Esophagus squamous epithelium (tissue), 5 donors: ENCODE measurements around the gene CELSR1. TPM values are rescaled to one million over a fixed set of nuclear protein-coding genes. Genes with fewer than 3 reads are reported as not detected.
A peak's percentile ranks its signal among the peaks of the same experiment; 100 is the strongest.

Experiments used
- DNase-seq: peaks from one replicate; lab custom pipeline; 2025; lab: John Stamatoyannopoulos, UW
- H3K27ac ChIP-seq, 4 donors: fragments of 200-600 bp; sonication (generic); one replicate each; pipeline ENCODE4 v1.5.1; 2016 to 2019; ENCODE audit warnings: mild to moderate bottlenecking in 1 of 4
- H3K27me3 ChIP-seq, 4 donors: fragments of 200-600 bp; sonication (generic); 1 replicate in 3 of 4; 2 replicates in 1 of 4; pipeline versions ENCODE4 v1.5.1 to v1.6.0; 2017 to 2021; ENCODE audit warnings: antibody characterized with exemption in 1 of 4
- H3K36me3 ChIP-seq, 3 donors: fragments of 200-600 bp; sonication (generic); one replicate each; pipeline ENCODE4 v1.5.1; 2016 to 2019
- H3K4me1 ChIP-seq, 3 donors: fragments of 200-600 bp; sonication (generic); one replicate each; pipeline ENCODE4 v1.5.1; 2017 to 2019
- H3K4me3 ChIP-seq, 4 donors: fragments of 200-600 bp; sonication (generic); 1 replicate in 3 of 4; 2 replicates in 1 of 4; pipeline ENCODE4 v1.5.1; 2016 to 2019; ENCODE audit warnings: mild to moderate bottlenecking in 2 of 4, moderate library complexity in 1 of 4
- H3K9me3 ChIP-seq, 3 donors: fragments of 200-600 bp; sonication (generic); one replicate each; pipeline ENCODE4 v1.5.1; 2016 to 2019
- POLR2A ChIP-seq, 4 donors: fragments of 450-650 bp; IDR thresholded peaks; one replicate each; pipeline ENCODE4 v1.6.1; 2017; ENCODE audit warnings: antibody characterized with exemption in 4 of 4, mild to moderate bottlenecking in 4 of 4, moderate library complexity in 3 of 4
- WGBS, 2 donors: methylation state at CpG; one replicate each; pipeline ENCODE4 v1.1.5; 2018; 5-methylcytosine and 5-hydroxymethylcytosine counted together
- intact Hi-C: fragments of 100-400 bp; cut with DNase I; formaldehyde crosslinking; loops from one replicate; pipeline ENCODE4 v1.15.0; 2022
- total RNA-seq, 4 donors: library from RNA; depleted of rRNA; stranded (reverse); fragments of >200 nt; gene quantifications; one replicate each; pipeline ENCODE4 v1.1.0, GENCODE V29; 2016
- TF ChIP-seq, protein P1 (sequence below), 6 experiments: fragments of 450-650 bp in 4 of 6; fragments of 200-600 bp in 2 of 6; sonication (generic) in 2 of 6; IDR thresholded peaks; one replicate each; pipeline ENCODE4 v1.5.1; 2016 to 2019; ENCODE audit warnings: antibody characterized with exemption in 6 of 6, mild to moderate bottlenecking in 4 of 6, moderate library complexity in 4 of 6
- donor health status: DM: yes; HTN: yes; CAD: no.

The CELSR1 gene, protein sequence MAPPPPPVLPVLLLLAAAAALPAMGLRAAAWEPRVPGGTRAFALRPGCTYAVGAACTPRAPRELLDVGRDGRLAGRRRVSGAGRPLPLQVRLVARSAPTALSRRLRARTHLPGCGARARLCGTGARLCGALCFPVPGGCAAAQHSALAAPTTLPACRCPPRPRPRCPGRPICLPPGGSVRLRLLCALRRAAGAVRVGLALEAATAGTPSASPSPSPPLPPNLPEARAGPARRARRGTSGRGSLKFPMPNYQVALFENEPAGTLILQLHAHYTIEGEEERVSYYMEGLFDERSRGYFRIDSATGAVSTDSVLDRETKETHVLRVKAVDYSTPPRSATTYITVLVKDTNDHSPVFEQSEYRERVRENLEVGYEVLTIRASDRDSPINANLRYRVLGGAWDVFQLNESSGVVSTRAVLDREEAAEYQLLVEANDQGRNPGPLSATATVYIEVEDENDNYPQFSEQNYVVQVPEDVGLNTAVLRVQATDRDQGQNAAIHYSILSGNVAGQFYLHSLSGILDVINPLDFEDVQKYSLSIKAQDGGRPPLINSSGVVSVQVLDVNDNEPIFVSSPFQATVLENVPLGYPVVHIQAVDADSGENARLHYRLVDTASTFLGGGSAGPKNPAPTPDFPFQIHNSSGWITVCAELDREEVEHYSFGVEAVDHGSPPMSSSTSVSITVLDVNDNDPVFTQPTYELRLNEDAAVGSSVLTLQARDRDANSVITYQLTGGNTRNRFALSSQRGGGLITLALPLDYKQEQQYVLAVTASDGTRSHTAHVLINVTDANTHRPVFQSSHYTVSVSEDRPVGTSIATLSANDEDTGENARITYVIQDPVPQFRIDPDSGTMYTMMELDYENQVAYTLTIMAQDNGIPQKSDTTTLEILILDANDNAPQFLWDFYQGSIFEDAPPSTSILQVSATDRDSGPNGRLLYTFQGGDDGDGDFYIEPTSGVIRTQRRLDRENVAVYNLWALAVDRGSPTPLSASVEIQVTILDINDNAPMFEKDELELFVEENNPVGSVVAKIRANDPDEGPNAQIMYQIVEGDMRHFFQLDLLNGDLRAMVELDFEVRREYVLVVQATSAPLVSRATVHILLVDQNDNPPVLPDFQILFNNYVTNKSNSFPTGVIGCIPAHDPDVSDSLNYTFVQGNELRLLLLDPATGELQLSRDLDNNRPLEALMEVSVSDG (N-terminal part only)
- total RNA-seq: 10 to 100 TPM; 38.7 to 50.6 (median 43.7) TPM

DNA sequence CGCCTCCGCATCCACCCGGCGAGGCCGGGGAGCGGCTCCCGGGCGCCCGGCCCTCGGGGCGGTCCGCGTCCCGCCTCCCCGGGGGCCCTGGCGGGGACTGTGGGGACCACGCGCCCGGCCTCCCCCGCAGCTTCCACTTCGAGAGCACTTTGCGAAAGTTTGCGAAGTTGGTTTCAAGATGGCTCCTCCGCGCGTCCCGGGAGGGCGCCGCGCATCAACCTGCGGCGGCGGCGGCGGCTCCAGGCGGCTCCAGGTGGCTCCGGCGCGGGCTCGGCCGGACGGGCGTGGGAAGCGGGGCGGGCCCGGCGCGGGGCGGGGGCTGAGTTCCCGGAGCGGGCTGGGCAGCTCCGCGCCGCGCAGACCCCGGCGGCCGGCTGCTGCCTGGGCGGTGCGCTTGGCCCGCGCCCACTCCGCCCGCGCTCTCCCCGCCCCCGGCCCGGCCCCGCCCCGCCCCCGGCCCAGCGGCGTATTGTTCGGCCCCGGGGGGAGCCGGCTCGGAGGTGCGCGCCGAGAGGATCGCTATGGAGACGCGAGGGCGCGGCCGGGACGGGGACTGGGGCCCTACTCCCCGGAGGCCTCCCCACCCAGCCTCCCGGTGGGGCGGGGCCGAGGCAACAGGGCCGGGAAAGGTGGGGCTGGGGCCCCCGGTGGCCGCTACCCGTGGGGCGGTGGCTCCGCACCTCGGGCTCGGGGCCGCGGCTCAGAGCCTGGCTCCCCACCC lies at the start of gene CELSR1:
CELSR1 (minus strand) TSS at position 396 of the 721 bp plus-strand sequence. CDS start 450 bp downstream, outside the sequence.
- H3K27ac ChIP-seq: peak within 1 kb of the TSS; percentile 83 to 94 (median 90)
- no peaks in the 10 kb centered on the region for H3K9me3 ChIP-seq
- peaks cover 22 to 89% (median 32%) of the 10 kb centered on the region in 3 donors for H3K4me1 ChIP-seq
- DNase-seq: no peak
- H3K36me3 ChIP-seq: peaks cover 0 to 18% (median 0%) of the 10 kb centered on the region in 3 donors
- no CpG with 5 or more reads among the region's 101 CpGs for WGBS, 2 donors
- peak in 1 of 4 donors; percentile 21 for TF ChIP-seq POLR2A (IDR thresholded peaks at IDR 0.05)
- TF ChIP-seq, protein P1, sequence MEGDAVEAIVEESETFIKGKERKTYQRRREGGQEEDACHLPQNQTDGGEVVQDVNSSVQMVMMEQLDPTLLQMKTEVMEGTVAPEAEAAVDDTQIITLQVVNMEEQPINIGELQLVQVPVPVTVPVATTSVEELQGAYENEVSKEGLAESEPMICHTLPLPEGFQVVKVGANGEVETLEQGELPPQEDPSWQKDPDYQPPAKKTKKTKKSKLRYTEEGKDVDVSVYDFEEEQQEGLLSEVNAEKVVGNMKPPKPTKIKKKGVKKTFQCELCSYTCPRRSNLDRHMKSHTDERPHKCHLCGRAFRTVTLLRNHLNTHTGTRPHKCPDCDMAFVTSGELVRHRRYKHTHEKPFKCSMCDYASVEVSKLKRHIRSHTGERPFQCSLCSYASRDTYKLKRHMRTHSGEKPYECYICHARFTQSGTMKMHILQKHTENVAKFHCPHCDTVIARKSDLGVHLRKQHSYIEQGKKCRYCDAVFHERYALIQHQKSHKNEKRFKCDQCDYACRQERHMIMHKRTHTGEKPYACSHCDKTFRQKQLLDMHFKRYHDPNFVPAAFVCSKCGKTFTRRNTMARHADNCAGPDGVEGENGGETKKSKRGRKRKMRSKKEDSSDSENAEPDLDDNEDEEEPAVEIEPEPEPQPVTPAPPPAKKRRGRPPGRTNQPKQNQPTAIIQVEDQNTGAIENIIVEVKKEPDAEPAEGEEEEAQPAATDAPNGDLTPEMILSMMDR (IDR thresholded peaks at IDR 0.05): no peak
- intact Hi-C loops: loop anchor here (10.0 kb wide), 2 partner anchors 83 to 413 kb away; no protein-coding TSS in a partner anchor
- peaks cover 0 to 55% (median 0%) of the 10 kb centered on the region in 4 donors for H3K27me3 ChIP-seq
- H3K4me3 ChIP-seq: peak within 1 kb of the TSS; percentile 53 to 72 (median 60)

DNA sequence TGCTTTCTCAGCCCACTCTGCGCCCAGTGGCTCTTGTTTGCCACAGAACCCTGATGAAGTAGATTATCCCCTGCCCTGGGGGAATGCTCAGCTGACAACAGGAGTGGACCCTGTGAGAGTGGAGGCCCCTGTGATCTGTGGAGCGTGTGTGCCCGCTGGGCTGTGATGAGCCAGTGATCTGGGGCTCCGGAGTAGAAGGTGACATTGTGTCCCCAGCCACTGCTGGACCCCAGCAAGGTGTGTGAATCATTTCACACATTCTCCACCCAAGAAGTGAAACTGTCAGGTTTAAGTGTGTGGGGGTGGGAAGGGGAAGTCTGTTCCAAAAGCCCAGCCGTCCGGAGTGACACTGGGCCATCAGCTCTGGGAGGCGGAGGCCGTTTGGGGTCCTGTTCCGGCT lies 49.6 kb upstream of the CELSR1 start:
- Histone ChIP-seq H3K4me1 (peaks cover 26 to 94% (median 40%) of the 10 kb centered on the region in 3 donors), H3K27ac (peak overlapping the region in 3 of 4 donors; percentile 31 to 47 (median 44)), H3K36me3 (no peaks in the 10 kb centered on the region), H3K4me3 (peak overlapping the region in 1 of 4 donors; percentile 33), H3K9me3 (no peaks in the 10 kb centered on the region), H3K27me3 (no peaks in the 10 kb centered on the region)
- intact Hi-C loops: no loop called here
- TF ChIP-seq, protein P1 (IDR thresholded peaks at IDR 0.05): no peak
- no peak for DNase-seq
- WGBS, 2 donors: 46 to 51% methylated on average over 6 of the region's 9 CpGs

DNA sequence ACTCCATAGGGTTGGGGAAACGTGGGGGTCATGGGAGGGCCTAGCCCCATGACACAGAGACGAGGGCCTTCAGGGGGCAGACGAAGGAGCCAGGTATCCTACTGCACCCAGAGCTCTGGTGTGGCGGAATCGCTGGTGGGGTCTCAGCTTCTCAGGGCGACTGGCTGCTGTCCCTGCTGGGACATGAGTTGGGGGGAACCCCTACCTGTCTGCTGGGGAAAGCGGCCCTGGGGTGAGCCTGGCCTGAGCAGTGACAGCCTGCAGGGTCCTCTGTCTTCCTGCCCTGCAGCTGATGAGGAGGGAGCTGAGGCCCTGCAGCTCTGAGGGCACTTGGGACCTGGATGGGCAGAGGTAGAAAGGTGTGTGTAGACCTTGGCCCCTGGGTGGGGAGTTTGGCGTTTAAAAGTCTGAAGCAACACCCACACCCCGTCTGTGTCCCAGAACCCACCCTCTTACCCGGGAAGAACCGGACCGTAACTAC lies 49.2 kb upstream of the CELSR1 start:
- H3K27me3 ChIP-seq: no peaks in the 10 kb centered on the region
- H3K9me3 ChIP-seq: no peaks in the 10 kb centered on the region
- peak overlapping the region in 1 of 4 donors; percentile 14 for H3K27ac ChIP-seq
- TF ChIP-seq, protein P1 (IDR thresholded peaks at IDR 0.05): no peak
- TF ChIP-seq POLR2A (IDR thresholded peaks at IDR 0.05): no peak
- peaks cover 31 to 96% (median 44%) of the 10 kb centered on the region in 3 donors for H3K4me1 ChIP-seq
- no peaks in the 10 kb centered on the region for H3K36me3 ChIP-seq
- no peak for DNase-seq
- WGBS, 2 donors: 61 to 73% methylated on average over 4 to 6 of the region's 12 CpGs
- intact Hi-C loops: no loop called here
- no peak overlapping the region for H3K4me3 ChIP-seq

DNA sequence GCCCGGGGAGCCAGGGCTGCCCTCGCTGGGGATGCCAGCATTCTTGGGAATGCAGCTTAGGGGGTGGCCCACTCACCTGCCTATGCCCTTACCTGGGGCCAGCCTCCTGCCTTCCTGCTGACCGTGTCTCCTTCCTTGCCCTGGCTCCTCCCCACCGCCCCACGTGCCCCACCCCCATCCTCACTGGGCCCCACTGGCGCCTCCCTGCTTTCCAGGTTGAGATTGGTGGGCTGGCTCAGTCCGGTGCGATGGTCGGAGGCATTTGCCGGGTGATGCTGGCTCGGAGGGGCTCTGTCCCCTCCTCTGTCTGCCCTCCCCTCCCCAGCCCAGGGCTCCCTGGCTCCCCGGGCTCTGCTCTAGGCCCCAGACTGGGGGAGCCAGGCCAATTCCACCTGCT lies 48.7 kb upstream of the CELSR1 start:
- H3K36me3 ChIP-seq: no peaks in the 10 kb centered on the region
- intact Hi-C loops: no loop called here
- H3K27ac ChIP-seq: no peak overlapping the region
- WGBS, 2 donors: 81% methylated on average over 3 of the region's 12 CpGs; no CpG with 5 or more reads in 1 of the 2 donors
- no peak overlapping the region for H3K4me3 ChIP-seq
- no peak for DNase-seq
- no peaks in the 10 kb centered on the region for H3K9me3 ChIP-seq
- H3K4me1 ChIP-seq: peaks cover 35 to 97% (median 48%) of the 10 kb centered on the region in 3 donors
- TF ChIP-seq POLR2A (IDR thresholded peaks at IDR 0.05): no peak
- TF ChIP-seq, protein P1 (IDR thresholded peaks at IDR 0.05): no peak
- no peaks in the 10 kb centered on the region for H3K27me3 ChIP-seq
